ENCODE results near the gene RASL10A.

RASL10A gene

GRCh38 chr22:29298641-29299040, 16.9 kb downstream of the RASL10A start:
- no peak overlapping the region for H2AK5ac ChIP-seq (ENCODE audit: low read length)
- no peak overlapping the region for H2BK120ac ChIP-seq (ENCODE audit: insufficient read depth, low read length, poor library complexity)
- no peak overlapping the region for H2BK5ac ChIP-seq (ENCODE audit: low read depth, low read length, poor library complexity)
- no peak overlapping the region for H3K4ac ChIP-seq (ENCODE audit: low read depth, low read length)
- H4K8ac ChIP-seq (ENCODE audit: low read depth, low read length): no peak overlapping the region
- H3K79me1 ChIP-seq (ENCODE audit: low read length): no peaks in the 10 kb centered on the region
- no peak overlapping the region for H2BK12ac ChIP-seq (ENCODE audit: low read length)
- H4K91ac ChIP-seq (ENCODE audit: low read depth, low read length): no peak overlapping the region
- H3K9ac ChIP-seq (ENCODE audit: low read length): no peak overlapping the region
- no peak overlapping the region for H4K12ac ChIP-seq (ENCODE audit: low read depth, low read length)
- H3K4me1 ChIP-seq (ENCODE audit: control insufficient read depth in 1 of 2, insufficient read depth in 2 of 2, low read length in 2 of 2): no peaks in the 10 kb centered on the region
- no peaks in the 10 kb centered on the region for H3K27me3 ChIP-seq (ENCODE audit: insufficient read depth, low read length)
- no peak overlapping the region for H3K14ac ChIP-seq (ENCODE audit: low read length)
- H3K79me2 ChIP-seq (ENCODE audit: control insufficient read depth, insufficient read depth, low read length, poor library complexity): no peaks in the 10 kb centered on the region
- no peak overlapping the region for H3K4me2 ChIP-seq (ENCODE audit: low read length)
- no peak overlapping the region for H3K4me3 ChIP-seq (ENCODE audit: low read depth, low read length)
- no peak for DNase-seq
- H3K18ac ChIP-seq (ENCODE audit: low read length): no peak overlapping the region
- H3K9me3 ChIP-seq (ENCODE audit: insufficient read depth, low read depth, low read length): no peaks in the 10 kb centered on the region
- H3K27ac ChIP-seq (ENCODE audit: low read depth, low read length): no peak overlapping the region
- H3K23ac ChIP-seq (ENCODE audit: low read length): no peak overlapping the region
- WGBS (ENCODE audit: extremely low coverage, insufficient coverage, insufficient read length): no CpG with 5 or more reads among the region's 8 CpGs
- peaks cover 60 to 71% of the 10 kb centered on the region in 2 experiments for H3K36me3 ChIP-seq (ENCODE audit: control insufficient read depth in 1 of 2, insufficient read depth in 2 of 2, low read length in 2 of 2)
- no peak overlapping the region for H2AFZ ChIP-seq (ENCODE audit: insufficient read depth, low read length, poor library complexity)

- Histone ChIP-seq H3K23ac (ENCODE audit: low read length) (no peak overlapping the region), H3K36me3 (ENCODE audit: control insufficient read depth in 1 of 2, insufficient read depth in 2 of 2, low read length in 2 of 2) (peaks cover 46 to 78% of the 10 kb centered on the region in 2 experiments)
These were observed 23.1 kb downstream of the RASL10A start for GRCh38 chr22:29292379-29292778.

GRCh38 chr22:29291215-29291614, 24.3 kb downstream of the RASL10A start:
- Histone ChIP-seq H4K91ac (ENCODE audit: low read depth, low read length) (no peak overlapping the region), H2BK12ac (ENCODE audit: low read length) (no peak overlapping the region), H3K23ac (ENCODE audit: low read length) (no peak overlapping the region), H3K18ac (ENCODE audit: low read length) (no peak overlapping the region), H2BK120ac (ENCODE audit: insufficient read depth, low read length, poor library complexity) (no peak overlapping the region), H3K79me2 (ENCODE audit: control insufficient read depth, insufficient read depth, low read length, poor library complexity) (no peaks in the 10 kb centered on the region), H3K27ac (ENCODE audit: low read depth, low read length) (no peak overlapping the region), H3K36me3 (ENCODE audit: control insufficient read depth in 1 of 2, insufficient read depth in 2 of 2, low read length in 2 of 2) (peaks cover 45 to 76% of the 10 kb centered on the region in 2 experiments), H3K4me2 (ENCODE audit: low read length) (no peak overlapping the region), H2AK5ac (ENCODE audit: low read length) (no peak overlapping the region), H3K4me1 (ENCODE audit: control insufficient read depth in 1 of 2, insufficient read depth in 2 of 2, low read length in 2 of 2) (no peaks in the 10 kb centered on the region), H3K27me3 (ENCODE audit: insufficient read depth, low read length) (no peaks in the 10 kb centered on the region), H3K9me3 (ENCODE audit: insufficient read depth, low read depth, low read length) (no peaks in the 10 kb centered on the region), H3K14ac (ENCODE audit: low read length) (no peak overlapping the region), H3K4me3 (ENCODE audit: low read depth, low read length) (no peak overlapping the region), H3K9ac (ENCODE audit: low read length) (no peak overlapping the region), H2AFZ (ENCODE audit: insufficient read depth, low read length, poor library complexity) (no peak overlapping the region), H2BK5ac (ENCODE audit: low read depth, low read length, poor library complexity) (no peak overlapping the region), H4K12ac (ENCODE audit: low read depth, low read length) (no peak overlapping the region), H4K8ac (ENCODE audit: low read depth, low read length) (no peak overlapping the region), H3K4ac (ENCODE audit: low read depth, low read length) (no peak overlapping the region), H3K79me1 (ENCODE audit: low read length) (no peaks in the 10 kb centered on the region)
- no peak for DNase-seq
- WGBS (ENCODE audit: extremely low coverage, insufficient coverage, insufficient read length): no CpG with 5 or more reads among the region's 7 CpGs

More at GRCh38 chr22:29292379-29292778, 23.1 kb downstream of the RASL10A start:
- Histone ChIP-seq H2AFZ (ENCODE audit: insufficient read depth, low read length, poor library complexity) (no peak overlapping the region), H3K4me3 (ENCODE audit: low read depth, low read length) (no peak overlapping the region), H2AK5ac (ENCODE audit: low read length) (no peak overlapping the region), H3K79me2 (ENCODE audit: control insufficient read depth, insufficient read depth, low read length, poor library complexity) (no peaks in the 10 kb centered on the region), H3K18ac (ENCODE audit: low read length) (no peak overlapping the region), H4K91ac (ENCODE audit: low read depth, low read length) (no peak overlapping the region), H3K4me2 (ENCODE audit: low read length) (no peak overlapping the region), H3K27me3 (ENCODE audit: insufficient read depth, low read length) (no peaks in the 10 kb centered on the region), H2BK5ac (ENCODE audit: low read depth, low read length, poor library complexity) (no peak overlapping the region), H3K9ac (ENCODE audit: low read length) (no peak overlapping the region), H3K27ac (ENCODE audit: low read depth, low read length) (no peak overlapping the region), H4K8ac (ENCODE audit: low read depth, low read length) (no peak overlapping the region), H3K4me1 (ENCODE audit: control insufficient read depth in 1 of 2, insufficient read depth in 2 of 2, low read length in 2 of 2) (no peaks in the 10 kb centered on the region), H3K4ac (ENCODE audit: low read depth, low read length) (no peak overlapping the region), H3K79me1 (ENCODE audit: low read length) (no peaks in the 10 kb centered on the region), H2BK120ac (ENCODE audit: insufficient read depth, low read length, poor library complexity) (no peak overlapping the region), H2BK12ac (ENCODE audit: low read length) (no peak overlapping the region), H4K12ac (ENCODE audit: low read depth, low read length) (no peak overlapping the region), H3K14ac (ENCODE audit: low read length) (no peak overlapping the region), H3K9me3 (ENCODE audit: insufficient read depth, low read depth, low read length) (no peaks in the 10 kb centered on the region)
- no peak for DNase-seq

- H3K9me3 ChIP-seq (ENCODE audit: insufficient read depth, low read depth, low read length): no peaks in the 10 kb centered on the region
- no peaks in the 10 kb centered on the region for H3K27me3 ChIP-seq (ENCODE audit: insufficient read depth, low read length)
- no peaks in the 10 kb centered on the region for H3K4me1 ChIP-seq (ENCODE audit: control insufficient read depth in 1 of 2, insufficient read depth in 2 of 2, low read length in 2 of 2)
- H3K18ac ChIP-seq (ENCODE audit: low read length): no peak overlapping the region
- no peak overlapping the region for H3K9ac ChIP-seq (ENCODE audit: low read length)
- no peak overlapping the region for H4K91ac ChIP-seq (ENCODE audit: low read depth, low read length)
- no peak overlapping the region for H3K27ac ChIP-seq (ENCODE audit: low read depth, low read length)
- no peak overlapping the region for H2BK120ac ChIP-seq (ENCODE audit: insufficient read depth, low read length, poor library complexity)
- no peak overlapping the region for H2BK5ac ChIP-seq (ENCODE audit: low read depth, low read length, poor library complexity)
- H3K79me1 ChIP-seq (ENCODE audit: low read length): no peaks in the 10 kb centered on the region
- no peak overlapping the region for H4K12ac ChIP-seq (ENCODE audit: low read depth, low read length)
- no peak overlapping the region for H2BK12ac ChIP-seq (ENCODE audit: low read length)
- H3K4me2 ChIP-seq (ENCODE audit: low read length): no peak overlapping the region
- no peak for DNase-seq
- WGBS (ENCODE audit: extremely low coverage, insufficient coverage, insufficient read length): no CpG with 5 or more reads among the region's 5 CpGs
- no peak overlapping the region for H3K4me3 ChIP-seq (ENCODE audit: low read depth, low read length)
- H3K36me3 ChIP-seq (ENCODE audit: control insufficient read depth in 1 of 2, insufficient read depth in 2 of 2, low read length in 2 of 2): peaks cover 48 to 75% of the 10 kb centered on the region in 2 experiments
- H3K79me2 ChIP-seq (ENCODE audit: control insufficient read depth, insufficient read depth, low read length, poor library complexity): no peaks in the 10 kb centered on the region
- no peak overlapping the region for H2AK5ac ChIP-seq (ENCODE audit: low read length)
- no peak overlapping the region for H3K4ac ChIP-seq (ENCODE audit: low read depth, low read length)
- H3K14ac ChIP-seq (ENCODE audit: low read length): no peak overlapping the region
- H3K23ac ChIP-seq (ENCODE audit: low read length): no peak overlapping the region
- no peak overlapping the region for H4K8ac ChIP-seq (ENCODE audit: low read depth, low read length)
- no peak overlapping the region for H2AFZ ChIP-seq (ENCODE audit: insufficient read depth, low read length, poor library complexity)
These were observed 25.4 kb downstream of the RASL10A start for GRCh38 chr22:29290061-29290460.
